CD8-positive, alpha-beta memory T cell (primary cell): Measurements from ENCODE around the gene SPAG17. TPM values are rescaled to one million over a fixed set of nuclear protein-coding genes. Genes with fewer than 3 reads are reported as not detected.

ENCODE experiments used
- CTCF ChIA-PET: fragments of 350-600 bp; sonication (Branson Sonifier 250); formaldehyde crosslinking; loops from one replicate; lab custom pipeline; 2021; ENCODE audit warnings: antibody characterized with exemption; lab: Charles Lee
- POLR2A ChIA-PET: fragments of 350-600 bp; sonication (Branson Sonifier 250); formaldehyde crosslinking; loops from one replicate; lab custom pipeline; 2021; ENCODE audit warnings: antibody characterized with exemption; lab: Charles Lee
- DNase-seq, 5 donors: peaks; one replicate each; pipeline versions ENCODE4 v3.0.0 to v3.0.0-alpha.2; 2020 to 2022; ENCODE audit warnings: mixed read lengths in 1 of 5
- H3K27ac ChIP-seq: one replicate; pipeline ENCODE4 v1.7.0; 2013; ENCODE audit warnings: low read depth, mild to moderate bottlenecking, low read length, moderate library complexity
- H3K27me3 ChIP-seq: 2 replicates; pipeline ENCODE4 v1.7.0; 2013; ENCODE audit warnings: low read length, mild to moderate bottlenecking; ENCODE audit not compliant: insufficient read depth, poor library complexity, severe bottlenecking
- H3K36me3 ChIP-seq: 2 replicates; pipeline ENCODE4 v1.7.0; 2013; ENCODE audit warnings: mild to moderate bottlenecking, low read length, moderate library complexity; ENCODE audit not compliant: insufficient read depth
- H3K4me1 ChIP-seq: 2 replicates; pipeline ENCODE4 v1.7.0; 2013; ENCODE audit warnings: mild to moderate bottlenecking, low read length, moderate library complexity; ENCODE audit not compliant: insufficient read depth
- H3K4me3 ChIP-seq: 2 replicates; pipeline ENCODE4 v1.7.0; 2013; ENCODE audit warnings: mild to moderate bottlenecking, low read length
- H3K9me3 ChIP-seq: 2 replicates; pipeline ENCODE4 v1.7.0; 2013; ENCODE audit warnings: mild to moderate bottlenecking, low read length
- H3K27ac Mint-ChIP-seq, 8 donors: one replicate each; pipeline ENCODE4 v1.8.0; 2020 to 2021; ENCODE audit warnings: mixed read lengths in 8 of 8, mild to moderate bottlenecking in 6 of 8, inconsistent platforms in 3 of 8, moderate library complexity in 3 of 8
- H3K27me3 Mint-ChIP-seq, 2 donors: one replicate each; pipeline ENCODE4 v1.8.0; 2020 to 2021; ENCODE audit warnings: mixed read lengths in 2 of 2, mild to moderate bottlenecking in 1 of 2, moderate library complexity in 1 of 2
- H3K36me3 Mint-ChIP-seq, 3 donors: one replicate each; pipeline ENCODE4 v1.8.0; 2020 to 2021; ENCODE audit warnings: mixed read lengths in 3 of 3, inconsistent platforms in 1 of 3, mild to moderate bottlenecking in 1 of 3
- H3K4me1 Mint-ChIP-seq, 3 donors: one replicate each; pipeline ENCODE4 v1.8.0; 2020 to 2021; ENCODE audit warnings: mixed read lengths in 3 of 3, inconsistent platforms in 1 of 3, mild to moderate bottlenecking in 1 of 3
- H3K4me3 Mint-ChIP-seq, 7 donors: one replicate each; pipeline ENCODE4 v1.8.0; 2020 to 2021; ENCODE audit warnings: mixed read lengths in 7 of 7, mild to moderate bottlenecking in 6 of 7, moderate library complexity in 4 of 7, inconsistent platforms in 2 of 7
- H3K9me3 Mint-ChIP-seq, 5 donors: one replicate each; pipeline ENCODE4 v1.8.0; 2020 to 2022; ENCODE audit warnings: mixed read lengths in 5 of 5, mild to moderate bottlenecking in 3 of 5, moderate library complexity in 2 of 5, inconsistent platforms in 1 of 5
- polyA plus RNA-seq: library from polyadenylated mRNA; unstranded; fragments of 300-500 nt; fragmentation: Illumina TruSeq; gene quantifications from one replicate; pipeline ENCODE4 v1.2.3, GENCODE V29; 2021
- total RNA-seq, 2 experiments: library from RNA; stranded (reverse); gene quantifications; one replicate each; pipeline ENCODE4 v1.2.3, GENCODE V29; 2021

SPAG17 gene
- total RNA-seq (not detected), polyA plus RNA-seq (not detected)

DNA sequence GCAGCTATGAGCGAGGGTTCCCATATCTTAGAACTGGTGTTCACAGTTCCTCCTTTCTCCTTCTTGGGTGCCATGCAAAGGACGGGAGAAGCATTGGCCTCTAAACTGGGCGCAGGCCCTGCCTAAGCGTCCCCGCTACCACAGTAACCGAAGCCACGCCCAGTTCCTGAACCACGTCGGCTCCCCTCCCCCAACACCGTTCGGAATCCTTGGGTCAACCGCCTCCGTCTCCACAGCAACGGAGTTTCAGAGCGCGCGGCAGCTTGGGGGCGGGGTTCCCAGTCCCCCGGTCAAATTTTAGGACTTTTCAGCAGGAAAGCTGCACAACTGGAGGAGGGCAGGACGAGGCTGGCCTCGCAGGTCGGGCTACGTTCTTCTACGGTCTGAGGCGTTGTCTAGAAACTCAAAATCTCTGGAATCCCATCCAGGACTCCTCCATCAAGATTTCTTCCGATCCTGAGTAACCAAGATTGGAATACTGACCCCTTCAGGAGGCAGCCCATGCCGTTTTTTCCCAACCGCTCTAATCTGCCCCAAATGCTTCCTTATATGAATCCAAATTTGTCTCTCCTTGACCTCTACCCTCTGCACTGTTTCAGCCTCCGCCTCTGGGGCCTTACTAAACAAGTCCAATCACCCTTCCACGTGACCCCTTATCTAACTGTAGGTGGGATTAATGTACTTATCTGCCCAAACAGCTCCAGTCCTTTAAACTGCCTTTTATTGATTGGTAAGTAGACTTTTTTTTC, at the start of gene SPAG17:
Gene SPAG17, minus strand, starts transcription at position 145 of the 749 bp plus-strand sequence. Its CDS starts 71 bp downstream, at position 74.
- Histone ChIP-seq H3K27me3 (no peaks in the 10 kb centered on the region), H3K27ac (no peak within 1 kb of the TSS), H3K4me3 (no peak within 1 kb of the TSS), H3K9me3 (no peaks in the 10 kb centered on the region), H3K36me3 (no peaks in the 10 kb centered on the region), H3K4me1 (no peaks in the 10 kb centered on the region)
- no peaks in the 10 kb centered on the region for H3K36me3 Mint-ChIP-seq
- ChIA-PET POLR2A (no interaction called here), CTCF (no interaction called here)
- H3K27me3 Mint-ChIP-seq: peaks cover 10 to 15% of the 10 kb centered on the region in 2 donors
- peak within 1 kb of the TSS in 1 of 7 donors; percentile 22 for H3K4me3 Mint-ChIP-seq
- H3K4me1 Mint-ChIP-seq: peaks cover 0 to 5% (median 3%) of the 10 kb centered on the region in 3 donors
- H3K27ac Mint-ChIP-seq: no peak within 1 kb of the TSS
- no peak for DNase-seq
- H3K9me3 Mint-ChIP-seq: peaks cover 0 to 11% (median 6%) of the 10 kb centered on the region in 5 donors

DNA sequence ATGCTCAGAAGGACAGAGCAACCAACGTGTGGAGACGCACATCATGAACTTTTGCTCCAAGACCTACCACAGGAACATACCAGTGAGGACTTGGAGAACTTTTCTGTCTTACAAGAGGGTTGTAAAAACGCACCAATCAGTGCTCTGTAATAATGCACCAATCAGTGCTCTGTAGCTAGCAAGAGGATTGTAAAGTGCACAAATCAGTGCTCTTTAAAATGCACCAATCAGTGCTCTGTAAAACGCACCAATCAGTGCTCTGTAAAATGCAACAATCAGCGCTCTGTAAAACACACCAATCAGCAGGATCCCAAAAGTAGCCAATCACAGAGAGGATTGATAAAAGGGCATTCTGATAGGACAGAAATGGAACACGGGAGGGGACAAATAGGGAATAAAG, 40.4 kb upstream of the SPAG17 start:
- peaks cover 0 to 5% (median 0%) of the 10 kb centered on the region in 5 donors for H3K9me3 Mint-ChIP-seq
- no peak overlapping the region for H3K27ac Mint-ChIP-seq
- no peak overlapping the region for H3K4me3 ChIP-seq
- no peak for DNase-seq
- no peaks in the 10 kb centered on the region for H3K27me3 ChIP-seq
- CTCF ChIA-PET: no interaction called here
- no peaks in the 10 kb centered on the region for H3K4me1 ChIP-seq
- H3K9me3 ChIP-seq: no peaks in the 10 kb centered on the region
- H3K36me3 ChIP-seq: no peaks in the 10 kb centered on the region
- H3K27me3 Mint-ChIP-seq: peaks cover 0 to 5% of the 10 kb centered on the region in 2 donors
- H3K27ac ChIP-seq: no peak overlapping the region
- no peaks in the 10 kb centered on the region for H3K4me1 Mint-ChIP-seq
- no peak overlapping the region for H3K4me3 Mint-ChIP-seq
- no peaks in the 10 kb centered on the region for H3K36me3 Mint-ChIP-seq
- POLR2A ChIA-PET: no interaction called here

DNA sequence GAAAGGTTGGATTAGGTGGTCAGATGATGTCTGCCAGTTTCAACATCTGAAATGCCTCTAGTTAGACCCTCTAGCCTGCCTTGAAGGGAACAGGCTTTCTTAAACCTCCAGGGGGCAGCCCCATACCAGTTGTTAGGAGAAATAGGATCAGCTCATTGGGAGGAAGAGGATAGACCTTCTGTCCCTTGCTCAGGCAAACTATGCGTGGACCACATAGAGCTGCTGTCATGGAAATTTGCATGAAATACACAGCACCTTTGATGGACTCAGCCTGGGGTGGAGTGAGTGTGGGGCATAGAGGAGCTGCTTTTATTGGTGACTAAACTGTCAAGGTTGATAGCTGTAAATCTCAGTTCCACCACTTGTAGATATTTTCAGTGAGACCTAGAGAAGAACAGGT, 38.4 kb upstream of the SPAG17 start:
- ChIA-PET POLR2A (no interaction called here), CTCF (no interaction called here)
- H3K4me3 ChIP-seq: no peak overlapping the region
- Mint-ChIP-seq H3K36me3 (no peaks in the 10 kb centered on the region), H3K4me3 (no peak overlapping the region), H3K4me1 (no peaks in the 10 kb centered on the region), H3K9me3 (peaks cover 0 to 4% (median 2%) of the 10 kb centered on the region in 5 donors), H3K27ac (no peak overlapping the region), H3K27me3 (peaks cover 0 to 5% of the 10 kb centered on the region in 2 donors)
- no peaks in the 10 kb centered on the region for H3K4me1 ChIP-seq
- H3K36me3 ChIP-seq: no peaks in the 10 kb centered on the region
- no peak overlapping the region for H3K27ac ChIP-seq
- H3K9me3 ChIP-seq: no peaks in the 10 kb centered on the region
- no peaks in the 10 kb centered on the region for H3K27me3 ChIP-seq
- no peak for DNase-seq

DNA sequence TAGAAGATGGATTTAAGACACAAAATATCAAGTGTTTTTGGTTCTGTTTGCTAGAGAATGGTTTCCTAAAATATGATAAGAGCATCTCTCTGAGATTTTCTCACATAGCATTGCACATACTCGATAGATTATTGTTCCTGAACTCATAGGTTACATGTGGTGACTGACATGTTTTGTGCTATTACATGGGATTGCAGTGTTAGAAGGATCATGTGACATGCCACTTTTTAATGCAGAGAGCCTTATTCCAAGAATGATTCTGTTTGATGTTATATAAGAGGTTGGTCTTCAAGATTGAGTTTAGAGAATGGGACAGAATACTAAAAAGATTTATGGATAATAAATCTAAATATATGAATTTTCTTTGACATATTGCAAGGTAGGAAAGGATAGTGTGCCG, 34.4 kb upstream of the SPAG17 start:
- H3K4me3 Mint-ChIP-seq: no peak overlapping the region
- CTCF ChIA-PET: no interaction called here
- no peak overlapping the region for H3K27ac Mint-ChIP-seq
- Histone ChIP-seq H3K4me1 (no peaks in the 10 kb centered on the region), H3K36me3 (no peaks in the 10 kb centered on the region), H3K9me3 (no peaks in the 10 kb centered on the region), H3K27ac (no peak overlapping the region), H3K4me3 (no peak overlapping the region), H3K27me3 (no peaks in the 10 kb centered on the region)
- H3K27me3 Mint-ChIP-seq: no peaks in the 10 kb centered on the region
- POLR2A ChIA-PET: no interaction called here
- H3K4me1 Mint-ChIP-seq: no peaks in the 10 kb centered on the region
- peaks cover 0 to 2% (median 0%) of the 10 kb centered on the region in 5 donors for H3K9me3 Mint-ChIP-seq
- no peaks in the 10 kb centered on the region for H3K36me3 Mint-ChIP-seq
- no peak for DNase-seq

DNA sequence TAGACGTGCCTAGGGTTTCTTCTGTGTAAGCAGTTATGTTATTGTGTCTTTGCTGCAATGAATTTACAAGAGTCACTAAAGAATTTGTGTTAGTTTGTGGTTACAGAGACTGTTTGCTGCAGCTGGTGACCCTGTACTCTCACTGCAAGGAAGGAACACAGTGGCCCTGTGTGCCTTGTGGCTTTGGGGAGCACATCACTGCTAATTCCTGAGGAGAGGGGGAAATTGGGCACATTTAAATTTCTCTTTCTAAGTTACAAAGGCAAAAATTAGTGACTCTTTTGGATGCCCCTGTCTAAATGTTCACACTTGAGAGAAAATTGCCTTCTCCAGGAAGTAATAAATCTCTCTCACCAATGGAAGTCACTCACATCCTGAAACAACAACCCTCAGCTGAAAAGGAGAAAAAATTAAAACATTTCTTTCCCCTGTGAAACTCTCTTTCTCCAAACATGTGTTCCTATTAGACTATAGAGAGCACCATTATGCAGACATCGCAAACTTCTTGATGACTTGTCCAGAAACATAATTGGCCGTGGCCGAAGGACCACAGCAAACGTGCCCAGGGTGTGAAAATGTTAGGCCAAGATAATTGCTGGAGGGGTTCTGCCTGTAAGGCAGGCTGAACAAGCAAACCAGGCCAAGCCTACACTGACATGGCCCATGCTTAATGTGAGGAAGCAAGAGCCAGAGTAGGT, 32.3 kb upstream of the SPAG17 start:
- ChIA-PET CTCF (no interaction called here), POLR2A (no interaction called here)
- H3K27me3 ChIP-seq: no peaks in the 10 kb centered on the region
- H3K9me3 Mint-ChIP-seq: peaks cover 0 to 5% (median 0%) of the 10 kb centered on the region in 5 donors
- H3K27me3 Mint-ChIP-seq: no peaks in the 10 kb centered on the region
- no peaks in the 10 kb centered on the region for H3K36me3 Mint-ChIP-seq
- no peak overlapping the region for H3K4me3 ChIP-seq
- no peak for DNase-seq
- no peaks in the 10 kb centered on the region for H3K4me1 ChIP-seq
- H3K27ac Mint-ChIP-seq: no peak overlapping the region
- H3K9me3 ChIP-seq: no peaks in the 10 kb centered on the region
- no peak overlapping the region for H3K27ac ChIP-seq
- H3K36me3 ChIP-seq: no peaks in the 10 kb centered on the region
- no peak overlapping the region for H3K4me3 Mint-ChIP-seq
- H3K4me1 Mint-ChIP-seq: no peaks in the 10 kb centered on the region

DNA sequence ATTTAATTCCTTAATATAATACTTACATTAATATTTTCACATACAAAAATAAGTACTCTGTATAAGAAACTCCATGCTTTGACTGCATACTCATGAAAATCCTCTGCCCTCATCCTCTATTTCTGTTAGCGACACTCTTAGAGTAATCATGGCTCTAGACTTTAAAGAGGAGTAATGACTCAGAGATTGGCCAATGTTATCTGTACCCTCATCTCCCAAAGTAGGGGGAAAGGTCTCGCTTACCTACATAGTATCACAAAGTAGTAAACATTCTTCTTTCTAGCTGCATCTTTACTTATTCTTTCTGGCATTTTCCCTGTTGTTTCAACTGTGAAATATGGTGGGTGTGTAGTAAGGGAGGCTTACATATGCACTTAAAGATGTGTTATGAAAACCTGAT, 29.8 kb upstream of the SPAG17 start:
- ChIA-PET POLR2A (no interaction called here), CTCF (no interaction called here)
- H3K9me3 Mint-ChIP-seq: peaks cover 0 to 5% (median 0%) of the 10 kb centered on the region in 5 donors

DNA sequence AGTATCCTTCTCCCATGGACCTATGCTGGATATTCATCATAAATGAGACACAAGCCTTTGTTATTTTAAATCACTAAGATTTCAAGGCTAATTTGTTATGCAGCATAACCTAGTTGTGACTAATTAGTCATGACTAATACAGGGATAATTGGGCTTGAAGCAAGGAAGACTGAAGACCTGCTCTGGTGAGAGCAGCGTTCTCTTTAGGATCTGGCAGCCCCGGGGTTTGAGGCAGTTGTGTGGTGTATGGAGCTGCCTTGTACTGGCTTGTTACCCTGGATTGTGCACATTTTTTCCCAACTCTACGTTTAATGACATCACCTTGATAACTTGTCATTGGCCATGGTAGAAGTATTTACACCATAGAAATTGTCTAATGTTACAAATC, 25.7 kb upstream of the SPAG17 start:
- no peak for DNase-seq
- no peaks in the 10 kb centered on the region for H3K4me1 ChIP-seq
- POLR2A ChIA-PET: no interaction called here
- no peaks in the 10 kb centered on the region for H3K9me3 ChIP-seq
- Mint-ChIP-seq H3K9me3 (peaks cover 0 to 7% (median 2%) of the 10 kb centered on the region in 5 donors), H3K36me3 (no peaks in the 10 kb centered on the region), H3K27me3 (peaks cover 0 to 3% of the 10 kb centered on the region in 2 donors), H3K27ac (no peak overlapping the region), H3K4me3 (no peak overlapping the region), H3K4me1 (no peaks in the 10 kb centered on the region)
- H3K36me3 ChIP-seq: no peaks in the 10 kb centered on the region
- CTCF ChIA-PET: no interaction called here
- no peak overlapping the region for H3K4me3 ChIP-seq
- H3K27me3 ChIP-seq: no peaks in the 10 kb centered on the region
- no peak overlapping the region for H3K27ac ChIP-seq

More for the DNA sequence above, 29.8 kb upstream of the SPAG17 start:
- no peaks in the 10 kb centered on the region for H3K27me3 ChIP-seq
- H3K27me3 Mint-ChIP-seq: no peaks in the 10 kb centered on the region
- H3K4me1 ChIP-seq: no peaks in the 10 kb centered on the region
- no peaks in the 10 kb centered on the region for H3K9me3 ChIP-seq
- H3K4me3 ChIP-seq: no peak overlapping the region
- no peaks in the 10 kb centered on the region for H3K36me3 Mint-ChIP-seq
- DNase-seq: no peak
- H3K27ac ChIP-seq: no peak overlapping the region
- no peak overlapping the region for H3K4me3 Mint-ChIP-seq
- H3K27ac Mint-ChIP-seq: no peak overlapping the region
- no peaks in the 10 kb centered on the region for H3K4me1 Mint-ChIP-seq
- no peaks in the 10 kb centered on the region for H3K36me3 ChIP-seq

DNA sequence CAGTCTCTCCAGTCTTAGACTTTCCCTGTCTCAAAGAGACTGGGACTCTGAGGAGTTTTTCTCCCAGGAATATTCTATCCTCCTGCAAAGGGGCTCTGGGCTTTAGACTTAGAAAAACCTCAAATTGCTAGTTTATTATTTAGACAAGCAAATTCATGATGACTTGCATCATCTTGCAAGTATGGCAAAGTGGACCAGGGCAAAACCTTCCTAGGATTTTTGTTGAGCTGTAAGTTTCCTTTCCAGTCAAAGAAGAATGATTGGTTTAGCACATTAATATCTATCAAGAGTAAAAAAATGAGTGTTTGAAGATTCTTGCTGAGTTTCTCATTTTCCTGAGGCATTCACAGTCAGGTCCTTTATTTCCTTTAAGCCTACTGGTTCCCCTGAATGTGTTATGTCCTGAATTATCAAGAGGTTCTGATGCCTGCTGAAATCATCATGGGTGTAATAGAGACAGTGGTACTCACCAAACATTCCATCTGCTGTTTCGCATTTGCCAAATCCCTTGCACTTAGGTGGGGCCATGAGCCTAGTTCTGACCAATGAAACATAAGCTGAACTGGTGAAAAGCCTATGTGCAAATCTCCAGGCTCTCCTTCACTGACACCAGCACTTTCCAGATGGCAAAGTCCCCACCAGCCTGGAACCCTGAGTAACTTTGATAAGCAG, 25.2 kb upstream of the SPAG17 start:
- no peak for DNase-seq
- Histone ChIP-seq H3K9me3 (no peaks in the 10 kb centered on the region), H3K27me3 (no peaks in the 10 kb centered on the region), H3K27ac (no peak overlapping the region), H3K36me3 (no peaks in the 10 kb centered on the region), H3K4me3 (no peak overlapping the region), H3K4me1 (no peaks in the 10 kb centered on the region)
- CTCF ChIA-PET: no interaction called here
- POLR2A ChIA-PET: no interaction called here
- H3K4me1 Mint-ChIP-seq: no peaks in the 10 kb centered on the region
- peaks cover 0 to 3% of the 10 kb centered on the region in 2 donors for H3K27me3 Mint-ChIP-seq
- H3K36me3 Mint-ChIP-seq: no peaks in the 10 kb centered on the region
- no peak overlapping the region for H3K4me3 Mint-ChIP-seq
- H3K9me3 Mint-ChIP-seq: peaks cover 0 to 7% (median 2%) of the 10 kb centered on the region in 5 donors
- no peak overlapping the region for H3K27ac Mint-ChIP-seq
